CD14-positive monocyte (primary cell): ENCODE results near the gene VDAC1. TPM values are rescaled to one million over a fixed set of nuclear protein-coding genes. Genes with fewer than 3 reads are reported as not detected.

Experiments used
- DNase-seq, 3 donors: peaks; one replicate each; pipeline ENCODE4 v3.0.0-alpha.2; 2011 to 2022
- H2AFZ ChIP-seq: 2 replicates; pipeline ENCODE4 v1.6.0; 2012; ENCODE audit warnings: mild to moderate bottlenecking, low read depth, low read length, inconsistent platforms; ENCODE audit not compliant: insufficient read depth, poor library complexity, severe bottlenecking
- H3K27ac ChIP-seq, 2 donors: 1 replicate in 1 of 2; 2 replicates in 1 of 2; pipeline ENCODE4 v1.5.1; 2012 to 2013; ENCODE audit warnings: low read length in 2 of 2, control low read depth in 1 of 2, inconsistent platforms in 1 of 2, low read depth in 1 of 2, mild to moderate bottlenecking in 1 of 2
- H3K27me3 ChIP-seq, 2 donors: one replicate each; pipeline versions ENCODE4 v1.6.0 to v1.6.1; 2011 to 2013; ENCODE audit warnings: low read length in 2 of 2; ENCODE audit not compliant: control insufficient read depth in 2 of 2, insufficient read depth in 2 of 2
- H3K36me3 ChIP-seq, 2 donors: replicated peaks in 1 of 2; 1 replicate in 1 of 2; 2 replicates in 1 of 2; pipeline versions ENCODE4 v1.5.1 to v1.6.1; 2012 to 2013; ENCODE audit warnings: low read length in 2 of 2, control low read depth in 1 of 2, inconsistent platforms in 1 of 2, mild to moderate bottlenecking in 1 of 2; ENCODE audit not compliant: insufficient read depth in 2 of 2, control insufficient read depth in 1 of 2
- H3K4me1 ChIP-seq, 2 donors: 1 replicate in 1 of 2; 2 replicates in 1 of 2; pipeline versions ENCODE4 v1.5.1 to v1.6.1; 2012 to 2013; ENCODE audit warnings: low read length in 2 of 2, control low read depth in 1 of 2, inconsistent platforms in 1 of 2, mild to moderate bottlenecking in 1 of 2, moderate library complexity in 1 of 2; ENCODE audit not compliant: insufficient read depth in 2 of 2, control insufficient read depth in 1 of 2
- H3K4me2 ChIP-seq: replicated peaks from 2 replicates; pipeline ENCODE3; 2012; ENCODE audit warnings: low read length, moderate library complexity, mild to moderate bottlenecking; ENCODE audit not compliant: poor library complexity, severe bottlenecking; ENCODE audit errors: extremely low read depth
- H3K4me3 ChIP-seq, 3 experiments: fragments of 200-600 bp in 1 of 3; sonication (generic) in 1 of 3; replicated peaks in 1 of 3; 1 replicate in 2 of 3; 2 replicates in 1 of 3; pipeline ENCODE4 v1.5.1; 2011 to 2013; ENCODE audit warnings: low read length in 3 of 3, mild to moderate bottlenecking in 3 of 3, control low read depth in 2 of 3, low read depth in 2 of 3, inconsistent platforms in 1 of 3, moderate library complexity in 1 of 3
- H3K79me2 ChIP-seq: 2 replicates; pipeline ENCODE4 v1.6.0; 2012; ENCODE audit warnings: mild to moderate bottlenecking, control low read depth, inconsistent platforms, low read length, moderate library complexity; ENCODE audit not compliant: insufficient read depth
- H3K9ac ChIP-seq: 2 replicates; pipeline ENCODE4 v1.6.0; 2017; ENCODE audit warnings: low read length, mild to moderate bottlenecking; ENCODE audit not compliant: insufficient read depth, poor library complexity, severe bottlenecking
- H3K9me3 ChIP-seq, 2 donors: replicated peaks in 1 of 2; 1 replicate in 1 of 2; 2 replicates in 1 of 2; pipeline versions ENCODE4 v1.5.1 to v1.6.1; 2012 to 2013; ENCODE audit warnings: low read length in 2 of 2, control low read depth in 1 of 2; ENCODE audit not compliant: control insufficient read depth in 1 of 2, insufficient read depth in 1 of 2
- H4K20me1 ChIP-seq: 2 replicates; pipeline ENCODE4 v1.6.0; 2012; ENCODE audit warnings: mild to moderate bottlenecking, low read length, control low read depth, moderate library complexity; ENCODE audit not compliant: insufficient read depth
- H3K27ac Mint-ChIP-seq, 7 donors: one replicate each; pipeline ENCODE4 v1.8.0; 2020; ENCODE audit warnings: mild to moderate bottlenecking in 7 of 7, mixed read lengths in 7 of 7, moderate library complexity in 6 of 7, inconsistent platforms in 2 of 7
- H3K27me3 Mint-ChIP-seq, 3 donors: one replicate each; pipeline ENCODE4 v1.8.0; 2021 to 2022; ENCODE audit warnings: low read depth in 3 of 3, mild to moderate bottlenecking in 3 of 3, mixed read lengths in 3 of 3, moderate library complexity in 3 of 3, inconsistent platforms in 1 of 3
- H3K36me3 Mint-ChIP-seq, 2 donors: one replicate each; pipeline ENCODE4 v1.8.0; 2020; ENCODE audit warnings: mixed read lengths in 2 of 2, inconsistent platforms in 1 of 2, mild to moderate bottlenecking in 1 of 2
- H3K4me1 Mint-ChIP-seq: one replicate; pipeline ENCODE4 v1.8.0; 2020; ENCODE audit warnings: mild to moderate bottlenecking, mixed read lengths
- H3K4me3 Mint-ChIP-seq, 2 donors: one replicate each; pipeline ENCODE4 v1.8.0; 2020; ENCODE audit warnings: mild to moderate bottlenecking in 2 of 2, mixed read lengths in 2 of 2, moderate library complexity in 1 of 2
- H3K9me3 Mint-ChIP-seq, 7 donors: one replicate each; pipeline ENCODE4 v1.8.0; 2020 to 2022; ENCODE audit warnings: mixed read lengths in 7 of 7, mild to moderate bottlenecking in 6 of 7, moderate library complexity in 6 of 7, inconsistent platforms in 2 of 7
- WGBS: methylation state at CpG from one replicate; pipeline ENCODE4 v1.1.5; 2013; ENCODE audit warnings: missing lambda C conversion rate; ENCODE audit not compliant: insufficient coverage; 5-methylcytosine and 5-hydroxymethylcytosine counted together
- intact Hi-C, 2 donors: fragments of 100-400 bp; cut with micrococcal nuclease; formaldehyde crosslinking; loops; one replicate each; pipeline versions ENCODE4 v1.15.0 to v1.15.1; 2023
- polyA plus RNA-seq, 3 donors: library from polyadenylated mRNA; depleted of rRNA in 1 of 3; unstranded in 2 of 3; stranded (reverse) in 1 of 3; fragments of 300-500 nt in 2 of 3; fragments of >200 nt in 1 of 3; fragmentation: Illumina TruSeq in 2 of 3; gene quantifications; 1 replicate in 2 of 3; 2 replicates in 1 of 3; pipeline ENCODE4 v1.2.3, GENCODE V29; 2012 to 2021
- TF ChIP-seq, protein P1 (sequence below): fragments of 200-600 bp; IDR thresholded peaks from one replicate; pipeline ENCODE4 v1.8.0; 2022; ENCODE audit warnings: antibody characterized with exemption, mild to moderate bottlenecking

The VDAC1 gene
- polyA plus RNA-seq, 3 donors, result 59.9 to 107 (median 84.4) TPM

DNA sequence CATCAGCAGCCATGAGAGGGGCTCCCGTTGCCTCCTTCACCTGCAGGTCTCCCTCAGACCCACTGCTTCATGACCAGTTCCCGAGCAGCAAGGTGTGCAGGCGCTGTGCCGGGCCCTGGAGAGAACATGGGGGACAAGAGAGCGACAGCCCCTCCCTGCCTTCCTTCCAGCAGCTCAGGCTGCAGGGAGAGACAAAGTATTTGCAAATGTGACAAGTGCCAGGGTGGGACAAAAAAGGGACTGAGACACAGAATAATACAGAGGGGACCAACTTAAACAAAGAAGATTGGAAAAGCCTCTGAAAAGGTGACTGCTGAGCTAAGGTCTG, 22.5 kb upstream of the VDAC1 start:
- Mint-ChIP-seq H3K27ac (no peak overlapping the region), H3K9me3 (peaks cover 0 to 5% (median 0%) of the 10 kb centered on the region in 7 donors), H3K36me3 (no peaks in the 10 kb centered on the region), H3K4me3 (peak overlapping the region in 1 of 2 donors; percentile 63), H3K27me3 (peaks cover 41 to 73% (median 68%) of the 10 kb centered on the region in 3 donors), H3K4me1 (no peaks in the 10 kb centered on the region)
- Histone ChIP-seq H4K20me1 (no peaks in the 10 kb centered on the region), H3K9me3 (no peaks in the 10 kb centered on the region), H3K79me2 (no peaks in the 10 kb centered on the region), H3K4me1 (no peaks in the 10 kb centered on the region), H3K4me3 (no peak overlapping the region), H3K4me2 (no peak overlapping the region), H3K27me3 (peaks cover 2 to 23% of the 10 kb centered on the region in 2 donors), H3K36me3 (no peaks in the 10 kb centered on the region), H2AFZ (no peak overlapping the region), H3K27ac (no peak overlapping the region), H3K9ac (no peak overlapping the region)
- no CpG with 5 or more reads among the region's 5 CpGs for WGBS
- DNase-seq, result no peak
- intact Hi-C loops, result no loop called here
- TF ChIP-seq, protein P1, sequence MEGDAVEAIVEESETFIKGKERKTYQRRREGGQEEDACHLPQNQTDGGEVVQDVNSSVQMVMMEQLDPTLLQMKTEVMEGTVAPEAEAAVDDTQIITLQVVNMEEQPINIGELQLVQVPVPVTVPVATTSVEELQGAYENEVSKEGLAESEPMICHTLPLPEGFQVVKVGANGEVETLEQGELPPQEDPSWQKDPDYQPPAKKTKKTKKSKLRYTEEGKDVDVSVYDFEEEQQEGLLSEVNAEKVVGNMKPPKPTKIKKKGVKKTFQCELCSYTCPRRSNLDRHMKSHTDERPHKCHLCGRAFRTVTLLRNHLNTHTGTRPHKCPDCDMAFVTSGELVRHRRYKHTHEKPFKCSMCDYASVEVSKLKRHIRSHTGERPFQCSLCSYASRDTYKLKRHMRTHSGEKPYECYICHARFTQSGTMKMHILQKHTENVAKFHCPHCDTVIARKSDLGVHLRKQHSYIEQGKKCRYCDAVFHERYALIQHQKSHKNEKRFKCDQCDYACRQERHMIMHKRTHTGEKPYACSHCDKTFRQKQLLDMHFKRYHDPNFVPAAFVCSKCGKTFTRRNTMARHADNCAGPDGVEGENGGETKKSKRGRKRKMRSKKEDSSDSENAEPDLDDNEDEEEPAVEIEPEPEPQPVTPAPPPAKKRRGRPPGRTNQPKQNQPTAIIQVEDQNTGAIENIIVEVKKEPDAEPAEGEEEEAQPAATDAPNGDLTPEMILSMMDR, result no peak

DNA sequence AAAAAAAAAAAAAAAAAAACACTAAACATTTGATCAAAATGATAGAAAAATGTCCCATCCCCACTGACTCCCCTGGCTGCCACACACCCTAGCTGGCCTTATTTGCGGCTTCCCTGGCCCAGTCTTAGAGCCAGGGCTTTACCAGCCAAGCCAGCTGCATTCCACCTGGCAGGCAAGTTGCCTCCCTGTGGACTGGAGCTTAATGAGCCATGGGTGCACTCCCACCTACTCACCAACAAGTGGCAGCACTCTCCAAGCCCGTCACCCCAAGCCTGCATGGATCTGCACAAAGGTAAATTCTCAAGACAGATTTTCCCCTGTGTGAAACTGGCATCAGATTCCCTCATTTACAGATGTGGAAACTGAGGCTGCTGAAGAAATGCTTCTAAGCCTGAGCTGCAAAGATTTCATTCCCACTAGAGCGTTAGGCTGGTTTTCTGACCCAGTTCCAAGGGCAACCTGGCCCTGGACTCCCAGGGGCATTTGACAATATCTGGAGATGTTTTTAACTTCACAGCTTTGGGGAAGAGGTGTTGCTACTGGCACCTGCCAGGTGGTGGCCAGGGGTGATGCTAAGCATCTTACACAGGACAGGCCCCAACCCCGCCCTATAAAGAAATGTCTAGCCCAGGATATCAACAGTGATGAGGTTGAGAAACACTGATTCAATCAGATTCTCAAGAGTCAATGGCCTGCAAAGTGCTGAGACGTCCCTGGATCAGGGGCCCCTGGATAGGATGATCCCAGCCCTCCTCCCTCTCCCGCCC, 21.9 kb upstream of the VDAC1 start:
- Histone ChIP-seq H3K79me2 (no peaks in the 10 kb centered on the region), H3K9ac (no peak overlapping the region), H3K4me2 (no peak overlapping the region), H2AFZ (no peak overlapping the region), H3K27me3 (peaks cover 2 to 23% of the 10 kb centered on the region in 2 donors), H3K9me3 (no peaks in the 10 kb centered on the region), H3K27ac (no peak overlapping the region), H3K4me3 (no peak overlapping the region), H4K20me1 (no peaks in the 10 kb centered on the region), H3K4me1 (no peaks in the 10 kb centered on the region), H3K36me3 (no peaks in the 10 kb centered on the region)
- peaks cover 45 to 73% (median 69%) of the 10 kb centered on the region in 3 donors for H3K27me3 Mint-ChIP-seq
- peaks cover 0 to 3% (median 0%) of the 10 kb centered on the region in 7 donors for H3K9me3 Mint-ChIP-seq
- H3K4me1 Mint-ChIP-seq, result no peaks in the 10 kb centered on the region
- TF ChIP-seq, protein P1, result peak; percentile 40
- H3K36me3 Mint-ChIP-seq, result no peaks in the 10 kb centered on the region
- intact Hi-C loops, result no loop called here
- H3K27ac Mint-ChIP-seq, result no peak overlapping the region
- peak overlapping the region in 1 of 2 donors; percentile 63 for H3K4me3 Mint-ChIP-seq
- peak in 1 of 3 donors; percentile 19 for DNase-seq
- WGBS, result 77% methylated on average over 6 of the region's 6 CpGs
